HG03045 (cell line): ENCODE measurements around the gene PLEKHG4B.

ENCODE experiments used
- ATAC-seq: cut with Tn5 transposase; IDR thresholded peaks from one replicate; pipeline ENCODE4 v1.9.1; 2021; ENCODE audit warnings: mild to moderate bottlenecking, moderate library complexity; ENCODE audit not compliant: unreplicated experiment

PLEKHG4B gene

DNA sequence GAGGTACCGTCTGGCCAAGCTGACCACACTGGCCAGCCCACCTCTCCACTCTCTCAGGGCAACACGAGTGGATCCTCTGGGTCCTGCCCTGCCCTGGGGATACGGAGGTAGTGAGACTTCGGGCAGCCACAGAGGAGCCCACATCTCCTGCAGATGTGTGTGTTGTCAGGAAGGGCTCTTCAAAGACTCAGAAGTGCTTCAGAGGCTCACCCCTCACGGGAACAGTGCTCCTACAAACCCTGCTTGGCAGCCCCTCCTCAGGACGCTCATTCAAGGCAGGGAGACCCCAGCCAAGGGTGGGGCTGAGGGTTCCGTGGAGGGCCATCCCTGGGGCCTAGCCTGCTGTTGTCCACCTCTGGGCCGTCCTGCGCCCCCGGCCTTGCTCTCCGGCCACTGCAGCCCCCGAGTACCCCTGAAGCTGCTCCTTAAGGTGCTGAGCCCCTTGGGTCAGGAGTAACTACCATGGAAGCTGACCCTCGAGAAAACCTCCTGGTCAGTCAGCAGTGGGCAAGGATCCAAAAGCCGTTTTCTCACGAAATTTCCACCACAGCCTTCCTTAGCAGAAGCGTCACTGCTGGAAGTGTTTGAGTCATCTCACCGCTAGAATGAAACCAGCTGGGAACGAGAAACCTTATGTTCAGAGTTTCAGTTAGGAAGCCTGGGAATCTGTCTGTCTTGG is 76.2 kb downstream of the PLEKHG4B start:
- ATAC-seq = no peak

GRCh38 chr5:169071-169727 is 77.2 kb downstream of the PLEKHG4B start:
- no peak for ATAC-seq

DNA sequence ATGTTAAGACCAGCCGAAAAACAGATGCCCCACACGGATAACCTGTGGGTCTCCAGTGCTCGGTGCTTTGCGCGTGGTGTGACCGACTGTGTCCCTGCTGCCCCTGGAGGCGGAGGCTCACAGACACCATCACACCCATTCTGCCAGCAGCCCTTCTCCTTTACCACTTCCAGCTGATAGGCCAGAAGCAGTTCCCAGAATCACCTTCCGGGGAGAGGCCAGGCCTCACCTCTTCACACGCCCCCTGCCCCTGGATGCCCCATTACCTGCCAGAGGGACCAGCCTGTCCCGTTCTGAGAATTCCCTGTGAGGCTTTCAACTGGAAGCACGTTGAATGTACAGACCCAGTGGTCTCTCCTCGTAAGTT is 77.7 kb downstream of the PLEKHG4B start:
- no peak for ATAC-seq

DNA sequence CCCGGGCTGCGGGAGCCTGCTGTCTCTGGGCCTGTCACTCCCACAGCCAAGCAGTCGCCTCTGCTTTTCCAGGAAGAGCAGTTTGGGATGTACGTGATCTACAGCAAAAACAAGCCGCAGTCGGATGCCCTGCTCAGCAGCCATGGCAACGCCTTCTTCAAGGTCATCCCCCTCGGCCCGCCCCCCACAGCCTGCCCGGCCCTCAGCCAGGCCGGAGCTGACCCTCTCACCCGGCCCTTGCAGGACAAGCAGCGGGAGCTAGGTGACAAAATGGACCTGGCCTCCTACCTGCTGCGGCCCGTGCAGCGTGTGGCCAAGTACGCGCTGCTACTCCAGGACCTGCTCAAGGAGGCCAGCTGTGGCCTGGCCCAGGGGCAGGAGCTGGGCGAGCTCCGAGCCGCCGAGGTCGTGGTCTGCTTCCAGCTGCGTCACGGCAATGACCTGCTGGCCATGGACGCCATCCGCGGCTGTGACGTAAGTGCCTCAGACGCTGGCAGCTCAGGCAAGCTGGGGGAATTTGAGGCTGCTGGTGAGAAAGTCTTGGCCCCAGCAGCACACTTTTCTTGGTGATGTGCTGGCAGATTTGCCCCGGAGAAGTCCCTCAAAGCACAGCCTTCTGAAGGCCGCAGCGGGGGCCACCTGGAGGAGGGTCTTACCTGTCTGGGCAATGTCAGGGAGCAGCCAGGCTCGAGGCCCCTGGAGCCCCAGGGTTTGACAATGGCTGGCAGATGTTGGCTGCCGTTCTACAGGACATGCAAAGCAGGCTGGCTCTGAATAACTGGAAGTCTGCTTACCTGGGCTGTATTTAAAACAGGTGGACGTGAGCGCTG is 79.2 kb downstream of the PLEKHG4B start:
- ATAC-seq = no peak

DNA sequence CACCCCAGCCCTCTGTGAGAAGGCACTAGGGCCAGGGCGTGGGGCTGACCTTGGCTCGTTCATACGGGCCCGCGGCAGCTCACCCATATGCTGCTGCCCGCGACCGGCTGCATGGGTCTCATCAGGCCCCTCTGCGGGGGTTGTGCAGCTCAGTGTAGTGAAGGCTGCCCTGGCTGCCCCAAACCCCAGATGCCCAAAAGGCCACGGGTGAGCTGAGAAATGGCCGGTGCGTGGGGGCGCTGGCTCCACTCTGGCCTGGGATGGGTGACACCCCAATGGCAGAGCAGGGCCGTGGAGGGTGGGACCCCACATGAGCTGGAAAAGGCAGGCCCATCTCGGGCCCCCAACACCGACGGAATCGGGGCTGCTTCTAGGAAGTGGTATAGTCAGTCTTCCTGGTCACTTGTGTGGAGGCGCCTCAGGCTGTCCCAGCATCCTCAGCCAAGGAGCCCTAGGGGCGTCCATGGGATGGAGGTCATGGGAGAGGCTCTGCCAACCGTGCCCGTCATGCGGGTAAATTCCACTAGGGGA is 79.9 kb downstream of the PLEKHG4B start:
- ATAC-seq = no peak

DNA sequence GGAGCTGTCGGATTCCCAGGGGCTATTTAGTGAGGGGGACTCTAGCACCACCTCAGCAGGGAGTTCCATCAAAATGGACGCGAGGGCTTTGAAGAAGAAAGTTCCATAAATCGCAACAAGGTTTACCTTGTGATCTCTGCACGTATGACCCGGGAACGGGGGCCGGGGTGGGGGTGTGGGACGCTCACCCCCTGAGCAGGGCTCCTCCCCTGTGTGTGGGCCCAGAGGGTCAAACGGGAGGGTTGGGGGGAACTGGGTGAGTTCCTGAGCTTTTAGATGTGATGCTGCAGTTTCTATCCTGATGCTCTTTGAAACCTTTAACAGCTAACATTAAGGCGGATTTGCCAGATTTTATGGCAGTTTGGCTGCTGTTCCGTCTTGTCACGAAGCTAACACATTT is 80.5 kb downstream of the PLEKHG4B start:
- no peak for ATAC-seq

DNA sequence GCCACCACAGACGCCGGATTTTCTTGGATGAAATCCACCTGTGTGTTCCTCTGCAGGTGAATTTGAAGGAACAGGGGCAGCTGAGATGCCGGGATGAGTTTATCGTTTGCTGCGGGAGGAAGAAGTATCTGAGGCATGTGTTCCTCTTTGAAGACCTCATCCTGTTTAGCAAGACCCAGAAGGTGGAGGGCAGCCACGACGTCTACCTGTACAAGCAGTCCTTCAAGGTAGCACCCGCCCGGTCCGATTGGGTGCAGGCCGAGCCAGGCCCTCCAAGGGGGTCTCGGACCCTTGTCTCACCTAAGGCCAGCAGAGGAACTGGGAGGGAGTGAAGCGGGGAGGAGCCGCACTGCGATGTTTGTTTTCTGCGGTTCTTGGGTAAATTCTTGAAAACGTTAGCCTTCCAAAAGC is 80.9 kb downstream of the PLEKHG4B start:
- ATAC-seq = no peak

GRCh38 chr5:173392-174290 is 81.7 kb downstream of the PLEKHG4B start:
- no peak for ATAC-seq

DNA sequence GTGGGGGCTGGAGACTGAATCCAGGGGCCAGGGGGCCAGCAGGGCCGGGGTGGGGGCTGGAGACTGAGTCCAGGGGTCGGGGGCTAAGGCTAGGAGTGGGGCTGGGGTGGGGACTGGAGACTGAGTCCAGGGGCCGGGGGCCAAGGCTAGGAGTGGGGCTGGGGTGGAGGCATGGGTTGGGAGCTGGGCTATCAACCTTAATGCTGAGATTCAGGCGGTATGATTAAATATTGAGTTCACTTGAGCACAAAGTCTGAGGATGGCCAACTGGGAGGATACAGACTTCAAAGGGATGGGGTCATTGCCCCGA is 82.3 kb downstream of the PLEKHG4B start:
- ATAC-seq = no peak

DNA sequence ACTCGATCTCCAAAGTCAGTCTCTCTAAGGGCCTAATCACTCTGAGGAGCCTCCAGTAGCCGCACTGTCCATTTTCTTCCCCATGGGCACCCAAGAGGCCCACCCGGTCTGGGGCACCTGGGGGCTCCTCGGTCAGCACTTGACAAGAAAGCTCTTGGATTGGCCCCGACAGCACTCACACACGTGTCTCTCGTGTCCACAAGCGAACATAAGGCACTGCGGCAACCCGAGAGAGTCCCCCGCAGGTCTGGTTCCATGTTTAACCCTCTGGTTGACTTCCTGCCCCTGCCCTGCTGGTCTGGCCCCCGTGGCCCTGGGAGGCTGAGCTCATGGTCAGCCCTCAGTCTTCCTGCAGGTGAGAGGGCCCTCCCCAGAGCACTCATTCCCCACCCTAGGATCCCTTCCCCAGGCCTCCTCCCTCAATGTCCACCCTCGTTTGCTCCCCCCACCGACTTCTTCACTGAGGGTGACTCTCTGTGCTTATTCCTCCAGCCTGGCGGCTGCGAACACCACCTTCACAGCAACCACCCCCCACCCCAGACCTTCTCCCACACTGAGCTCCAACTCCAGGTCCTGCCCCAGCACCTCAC is 83.0 kb downstream of the PLEKHG4B start:
- no peak for ATAC-seq

DNA sequence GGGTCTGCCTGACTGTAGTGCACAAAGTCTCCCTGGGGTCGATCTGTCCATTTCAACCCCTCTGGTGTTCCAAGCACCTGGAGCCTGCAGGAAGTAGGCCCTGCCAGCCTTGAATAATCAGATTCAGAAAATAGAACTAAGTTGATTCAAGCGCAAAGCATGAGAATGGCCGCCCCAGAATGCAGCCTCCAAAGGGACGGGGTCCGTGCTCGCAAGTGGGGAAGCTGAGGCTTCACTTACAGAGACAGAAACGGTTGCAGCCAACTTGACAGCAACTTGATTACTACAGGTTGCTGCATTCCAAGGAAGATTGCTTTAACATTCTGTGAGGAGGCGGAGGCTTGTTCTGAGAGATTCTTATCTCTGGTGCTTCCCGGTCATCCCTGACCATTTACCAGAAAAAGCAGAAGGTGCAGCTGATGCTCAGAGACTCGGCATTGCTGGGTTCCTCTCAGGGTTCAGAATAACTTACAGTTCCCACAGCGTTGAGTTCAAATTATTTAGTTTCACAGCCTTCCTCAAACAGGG is 84.4 kb downstream of the PLEKHG4B start:
- ATAC-seq = no peak

DNA sequence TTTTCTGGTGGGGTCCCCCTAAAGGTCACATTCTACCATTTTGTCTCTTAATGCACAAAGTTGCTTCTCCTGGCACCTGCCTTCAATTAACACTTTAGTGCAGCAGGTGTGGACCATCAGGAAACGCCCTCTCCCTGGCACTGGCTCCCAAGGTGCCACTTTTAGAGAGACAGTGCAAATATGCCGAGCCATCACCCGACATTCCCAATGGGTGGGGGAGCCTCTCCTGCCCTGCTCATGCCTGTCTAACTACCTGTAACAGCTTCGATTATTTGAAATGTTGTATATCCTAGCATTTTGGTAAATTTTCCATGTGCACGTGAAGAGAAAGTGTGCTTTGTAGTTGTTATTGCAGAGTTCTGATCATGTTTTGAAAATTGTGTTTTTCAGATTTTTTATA is 86.1 kb downstream of the PLEKHG4B start:
- no peak for ATAC-seq

- ATAC-seq = no peak
Observed at GRCh38 chr5:179401-179800, 87.4 kb downstream of the PLEKHG4B start.

DNA sequence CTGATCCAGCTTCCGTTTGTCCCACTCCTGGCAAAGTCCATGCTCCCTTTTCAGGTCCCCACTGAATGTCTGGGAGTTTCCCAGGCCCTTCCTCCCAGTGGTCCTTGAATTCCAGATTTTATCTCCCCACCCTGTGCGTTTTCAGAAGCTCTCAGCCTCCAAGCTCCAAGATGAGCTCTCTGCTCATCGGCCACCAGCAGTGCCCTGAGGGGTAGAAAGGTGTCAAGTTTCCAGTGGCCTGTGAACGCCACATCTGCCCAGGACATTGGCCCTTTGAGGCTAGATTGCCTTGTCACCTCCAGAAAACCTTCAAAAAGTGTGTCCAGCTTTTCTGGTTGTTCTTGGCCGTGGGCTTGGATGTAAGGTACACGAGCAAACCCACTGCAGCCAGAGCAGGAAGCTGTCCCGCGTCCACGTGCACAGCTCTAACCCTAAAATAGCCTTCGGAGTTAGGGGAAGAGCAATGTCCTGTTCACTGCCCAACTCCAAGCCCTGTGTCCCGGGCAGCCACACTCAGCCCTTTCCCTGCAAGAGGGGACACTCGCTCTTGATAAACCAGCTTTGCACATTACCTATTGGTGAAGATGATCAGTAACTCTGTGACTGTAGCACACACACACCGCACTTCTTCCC is 88.4 kb downstream of the PLEKHG4B start:
- no peak for ATAC-seq

DNA sequence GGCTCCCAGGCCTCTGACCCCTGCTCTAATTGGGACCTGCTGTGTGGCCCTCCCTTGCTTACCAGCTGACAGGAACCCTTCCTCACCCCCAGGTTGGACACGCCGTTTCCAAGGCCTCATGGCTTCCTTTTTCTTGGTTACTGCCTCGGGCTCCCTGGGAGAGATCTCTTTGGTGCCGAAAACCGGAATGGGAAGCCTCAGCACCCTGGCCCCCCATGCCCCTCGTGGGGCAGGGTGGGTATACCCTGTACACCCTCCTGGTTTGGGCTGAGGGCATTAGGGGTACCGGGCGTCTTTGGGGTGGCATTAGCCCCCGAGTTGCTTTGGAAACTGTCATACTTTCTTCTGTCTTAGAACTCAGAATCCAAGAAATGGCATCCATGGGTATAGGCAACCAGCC is 89.2 kb downstream of the PLEKHG4B start:
- ATAC-seq = no peak

- ATAC-seq = no peak
Observed at GRCh38 chr5:181566-181965, 89.6 kb downstream of the PLEKHG4B start.

- ATAC-seq = no peak
Observed at GRCh38 chr5:182126-182525, 90.2 kb downstream of the PLEKHG4B start.

DNA sequence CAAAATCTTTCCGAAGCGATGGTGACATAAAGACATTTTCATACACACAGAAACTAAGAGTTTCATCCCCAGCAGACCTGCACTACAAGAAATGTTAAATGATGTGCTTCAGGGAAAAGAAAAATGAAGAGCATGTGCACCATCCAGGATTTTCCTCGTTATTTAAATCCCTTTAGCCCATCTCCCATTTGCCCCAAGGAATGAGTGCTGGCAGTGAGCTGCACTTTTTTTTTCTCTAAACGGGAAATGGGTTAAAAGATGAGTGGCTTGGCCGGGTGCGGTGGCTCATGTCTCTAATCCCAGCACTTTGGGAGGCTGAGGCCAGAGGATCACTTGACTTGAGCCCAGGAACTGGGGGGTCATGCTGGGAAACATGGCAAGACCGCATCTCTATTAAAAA is 92.5 kb downstream of the PLEKHG4B start:
- ATAC-seq = no peak

DNA sequence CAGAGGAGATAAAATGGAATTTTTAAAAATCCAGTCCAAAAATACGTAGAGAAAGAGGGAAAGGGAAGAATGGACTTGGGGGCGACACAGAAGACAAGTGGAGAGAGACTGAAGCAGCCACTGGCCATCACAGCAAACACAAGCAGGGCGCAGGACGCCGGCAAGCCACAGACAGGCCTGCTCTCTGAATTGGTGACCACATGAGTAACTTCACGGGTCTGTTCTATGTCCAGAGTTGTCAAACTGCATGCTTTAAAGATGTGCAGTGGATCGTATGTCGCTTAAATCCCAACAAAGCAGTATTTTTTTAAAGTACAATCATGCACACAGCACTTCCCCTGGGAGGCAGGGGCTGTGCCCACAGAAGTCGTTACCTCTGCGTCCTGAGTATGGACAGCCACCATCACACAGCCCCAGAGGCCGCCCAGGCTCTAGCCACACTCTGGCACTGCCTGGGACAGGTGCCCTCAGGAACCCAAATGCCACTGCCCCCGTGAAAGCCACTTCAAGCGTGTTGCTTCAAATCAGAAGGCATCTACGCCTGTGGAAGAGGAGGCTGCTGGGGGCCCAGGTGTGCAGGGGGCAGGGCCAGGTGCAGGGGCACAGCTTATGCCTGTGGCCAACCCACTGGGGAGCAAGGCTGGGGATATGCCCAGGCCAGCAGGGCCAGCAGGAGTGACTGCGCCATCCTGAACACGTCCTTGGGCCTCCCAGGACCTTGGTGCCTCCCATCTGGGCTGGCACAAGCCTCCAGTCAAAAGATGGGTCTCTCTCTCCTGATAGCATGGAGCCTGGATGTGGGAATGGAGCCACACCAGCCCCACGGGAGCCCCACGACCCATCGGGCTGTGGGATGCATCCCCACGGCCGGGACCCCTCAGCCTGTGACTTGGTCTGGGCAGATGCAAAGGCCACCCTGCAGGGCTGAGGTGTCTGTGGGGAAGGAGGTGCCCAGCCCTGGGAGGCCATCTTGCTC is 93.4 kb downstream of the PLEKHG4B start:
- ATAC-seq = no peak
